ENCODE data around the gene DMD. TPM values are rescaled to one million over a fixed set of nuclear protein-coding genes. Genes with fewer than 3 reads are reported as not detected.

Gene DMD
- total and polyA plus RNA-seq, 4 experiments from 2014 or later, result 0.18 to 0.55 (median 0.19) TPM; not detected in 1

DNA sequence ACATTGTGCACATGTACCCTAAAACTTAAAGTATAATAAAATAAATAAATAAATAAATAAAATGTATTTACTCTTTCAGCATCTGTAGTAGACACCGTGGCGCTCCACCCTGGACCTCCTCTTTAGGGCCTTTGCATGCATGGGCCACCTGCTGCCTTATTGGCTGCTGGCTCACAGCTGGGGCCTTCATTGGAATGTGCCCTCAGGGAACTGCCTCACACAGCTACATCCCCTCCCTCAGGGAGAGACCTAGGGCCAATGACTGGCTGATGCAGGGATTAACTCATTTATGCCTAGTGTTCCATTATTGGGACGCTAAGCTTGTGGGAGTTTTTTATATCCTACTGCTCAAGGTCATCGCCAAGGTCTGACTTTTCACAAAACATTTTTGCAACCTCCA lies 1836.6 kb downstream of the DMD start:
- H3K27me3 ChIP-seq (ENCODE audit: insufficient read depth, low read length), result no peaks in the 10 kb centered on the region
- intact Hi-C loops (cut with micrococcal nuclease), result no loop called here
- Mint-ChIP-seq H3K27ac (no peak overlapping the region), H3K36me3 (no peaks in the 10 kb centered on the region), H3K4me3 (no peak overlapping the region), H3K4me1 (no peaks in the 10 kb centered on the region), H3K9me3 (peaks cover 0 to 12% (median 3%) of the 10 kb centered on the region in 8 donors), H3K27me3 (no peaks in the 10 kb centered on the region)
- ChIA-PET CTCF (ENCODE audit: partially characterized antibody) (no interaction called here), POLR2A (ENCODE audit: partially characterized antibody) (no interaction called here)
- DNase-seq, result no peak
- no peaks in the 10 kb centered on the region for H3K9me3 ChIP-seq (ENCODE audit: control insufficient read depth in 1 of 2, low read length in 2 of 2)
- no peaks in the 10 kb centered on the region for H3K4me1 ChIP-seq (ENCODE audit: insufficient read depth, low read length)
- H3K4me3 ChIP-seq (ENCODE audit: low read length in 2 of 2), result no peak overlapping the region
- H3K36me3 ChIP-seq (ENCODE audit: insufficient read depth, low read length), result no peaks in the 10 kb centered on the region
- H3K27ac ChIP-seq (ENCODE audit: low read depth, low read length), result no peak overlapping the region

DNA sequence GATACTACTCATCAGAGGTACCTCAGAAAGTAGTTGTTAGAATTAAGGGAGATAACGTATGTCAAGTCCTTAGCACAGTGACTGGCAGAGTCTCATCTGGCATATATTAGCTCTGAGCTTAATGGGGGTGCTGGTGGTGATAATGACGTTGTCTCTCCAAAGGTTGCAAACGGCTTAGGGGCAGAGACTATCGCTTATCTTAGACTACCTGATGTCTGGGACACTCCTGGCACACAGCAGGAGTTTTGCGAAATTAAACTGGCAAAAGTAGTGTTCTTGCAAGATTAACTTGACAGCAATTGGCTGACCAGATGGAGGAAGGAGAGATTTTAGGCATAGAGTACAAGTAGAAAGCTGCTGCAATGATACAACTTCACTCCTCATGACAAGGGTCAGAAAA lies 1839.4 kb downstream of the DMD start:
- Mint-ChIP-seq H3K9me3 (peaks cover 0 to 10% (median 3%) of the 10 kb centered on the region in 8 donors), H3K36me3 (no peaks in the 10 kb centered on the region), H3K27ac (no peak overlapping the region), H3K27me3 (no peaks in the 10 kb centered on the region), H3K4me3 (no peak overlapping the region), H3K4me1 (no peaks in the 10 kb centered on the region)
- Histone ChIP-seq H3K36me3 (ENCODE audit: insufficient read depth, low read length) (no peaks in the 10 kb centered on the region), H3K27me3 (ENCODE audit: insufficient read depth, low read length) (no peaks in the 10 kb centered on the region), H3K4me3 (ENCODE audit: low read length in 2 of 2) (no peak overlapping the region), H3K27ac (ENCODE audit: low read depth, low read length) (no peak overlapping the region), H3K9me3 (ENCODE audit: control insufficient read depth in 1 of 2, low read length in 2 of 2) (no peaks in the 10 kb centered on the region), H3K4me1 (ENCODE audit: insufficient read depth, low read length) (no peaks in the 10 kb centered on the region)
- ChIA-PET CTCF (ENCODE audit: partially characterized antibody) (no interaction called here), POLR2A (ENCODE audit: partially characterized antibody) (no interaction called here)
- no peak for DNase-seq
- intact Hi-C loops (cut with micrococcal nuclease), result no loop called here

DNA sequence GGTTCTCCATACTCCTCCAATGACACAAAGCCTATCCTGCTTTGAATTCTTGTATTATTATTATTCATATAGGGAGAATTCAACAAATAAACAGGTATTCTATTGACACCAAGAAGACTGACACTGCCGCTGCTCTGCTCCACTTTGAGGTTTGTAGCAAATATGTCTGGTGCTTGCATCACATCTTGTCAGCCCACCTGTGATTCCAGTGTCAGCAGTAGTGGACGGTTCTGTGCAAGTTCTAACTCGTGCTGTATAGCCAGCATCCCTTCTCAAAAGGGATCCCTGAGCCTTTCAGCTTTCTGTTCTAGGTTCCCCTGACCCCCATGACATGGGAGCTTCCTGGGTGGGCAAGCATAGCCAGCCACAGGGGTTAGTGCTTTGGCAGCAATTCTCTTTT lies 1843.5 kb downstream of the DMD start:
- intact Hi-C loops (cut with micrococcal nuclease), result no loop called here

DNA sequence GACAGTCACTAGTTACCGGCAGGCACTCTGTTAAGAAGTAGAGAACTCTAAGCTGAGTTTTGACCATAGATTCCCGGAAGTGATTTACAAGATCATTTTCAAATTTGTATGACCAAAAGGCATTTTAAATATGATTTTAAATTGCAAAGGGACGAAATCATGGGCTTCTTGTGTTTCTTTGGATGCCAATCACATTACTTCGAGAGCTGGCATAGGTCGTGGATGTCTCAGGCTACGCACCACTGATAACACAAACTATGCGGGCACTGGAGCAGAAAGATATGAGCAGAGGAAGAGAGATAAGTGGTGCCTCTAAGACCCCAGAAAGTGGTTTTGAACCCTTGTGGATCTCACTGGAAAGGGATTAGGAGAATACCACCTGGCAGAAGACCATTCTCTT lies 1845.3 kb downstream of the DMD start:
- H3K4me3 Mint-ChIP-seq, result no peak overlapping the region
- no peaks in the 10 kb centered on the region for H3K4me1 ChIP-seq (ENCODE audit: insufficient read depth, low read length)
- no peaks in the 10 kb centered on the region for H3K36me3 Mint-ChIP-seq
- no peaks in the 10 kb centered on the region for H3K36me3 ChIP-seq (ENCODE audit: insufficient read depth, low read length)
- no peaks in the 10 kb centered on the region for H3K27me3 ChIP-seq (ENCODE audit: insufficient read depth, low read length)
- no peak overlapping the region for H3K4me3 ChIP-seq (ENCODE audit: low read length in 2 of 2)
- no peak overlapping the region for H3K27ac ChIP-seq (ENCODE audit: low read depth, low read length)
- peaks cover 0 to 10% (median 2%) of the 10 kb centered on the region in 8 donors for H3K9me3 Mint-ChIP-seq
- no peaks in the 10 kb centered on the region for H3K9me3 ChIP-seq (ENCODE audit: control insufficient read depth in 1 of 2, low read length in 2 of 2)
- no peak for DNase-seq
- H3K27ac Mint-ChIP-seq, result no peak overlapping the region
- intact Hi-C loops (cut with micrococcal nuclease), result no loop called here
- no peaks in the 10 kb centered on the region for H3K27me3 Mint-ChIP-seq
- no peaks in the 10 kb centered on the region for H3K4me1 Mint-ChIP-seq
- ChIA-PET POLR2A (ENCODE audit: partially characterized antibody) (no interaction called here), CTCF (ENCODE audit: partially characterized antibody) (no interaction called here)

More for the DNA sequence above, 1843.5 kb downstream of the DMD start:
- Mint-ChIP-seq H3K4me1 (no peaks in the 10 kb centered on the region), H3K4me3 (no peak overlapping the region), H3K36me3 (no peaks in the 10 kb centered on the region), H3K27me3 (no peaks in the 10 kb centered on the region), H3K9me3 (peaks cover 0 to 10% (median 3%) of the 10 kb centered on the region in 8 donors), H3K27ac (no peak overlapping the region)
- no peaks in the 10 kb centered on the region for H3K9me3 ChIP-seq (ENCODE audit: control insufficient read depth in 1 of 2, low read length in 2 of 2)
- ChIA-PET POLR2A (ENCODE audit: partially characterized antibody) (no interaction called here), CTCF (ENCODE audit: partially characterized antibody) (no interaction called here)
- no peaks in the 10 kb centered on the region for H3K4me1 ChIP-seq (ENCODE audit: insufficient read depth, low read length)
- no peaks in the 10 kb centered on the region for H3K27me3 ChIP-seq (ENCODE audit: insufficient read depth, low read length)
- no peak for DNase-seq
- H3K36me3 ChIP-seq (ENCODE audit: insufficient read depth, low read length), result no peaks in the 10 kb centered on the region
- no peak overlapping the region for H3K27ac ChIP-seq (ENCODE audit: low read depth, low read length)
- H3K4me3 ChIP-seq (ENCODE audit: low read length in 2 of 2), result no peak overlapping the region

- ChIA-PET POLR2A (ENCODE audit: partially characterized antibody) (no interaction called here), CTCF (ENCODE audit: partially characterized antibody) (no interaction called here)
- H3K4me1 ChIP-seq (ENCODE audit: insufficient read depth, low read length), result no peaks in the 10 kb centered on the region
- H3K4me3 ChIP-seq (ENCODE audit: low read length in 2 of 2), result no peak overlapping the region
- H3K36me3 Mint-ChIP-seq, result no peaks in the 10 kb centered on the region
- DNase-seq, result no peak
- H3K27me3 ChIP-seq (ENCODE audit: insufficient read depth, low read length), result no peaks in the 10 kb centered on the region
- intact Hi-C loops (cut with micrococcal nuclease), result no loop called here
- peaks cover 0 to 2% of the 10 kb centered on the region in 2 donors for H3K27me3 Mint-ChIP-seq
- H3K9me3 Mint-ChIP-seq, result peaks cover 0 to 2% (median 0%) of the 10 kb centered on the region in 8 donors
- H3K36me3 ChIP-seq (ENCODE audit: insufficient read depth, low read length), result no peaks in the 10 kb centered on the region
- H3K9me3 ChIP-seq (ENCODE audit: control insufficient read depth in 1 of 2, low read length in 2 of 2), result no peaks in the 10 kb centered on the region
- H3K27ac Mint-ChIP-seq, result peak overlapping the region in 1 of 7 donors; percentile 11
- H3K4me1 Mint-ChIP-seq, result no peaks in the 10 kb centered on the region
- H3K4me3 Mint-ChIP-seq, result no peak overlapping the region
- no peak overlapping the region for H3K27ac ChIP-seq (ENCODE audit: low read depth, low read length)
Observed at GRCh38 chrX:31356275-31357212, 1854.8 kb downstream of the DMD start.

DNA sequence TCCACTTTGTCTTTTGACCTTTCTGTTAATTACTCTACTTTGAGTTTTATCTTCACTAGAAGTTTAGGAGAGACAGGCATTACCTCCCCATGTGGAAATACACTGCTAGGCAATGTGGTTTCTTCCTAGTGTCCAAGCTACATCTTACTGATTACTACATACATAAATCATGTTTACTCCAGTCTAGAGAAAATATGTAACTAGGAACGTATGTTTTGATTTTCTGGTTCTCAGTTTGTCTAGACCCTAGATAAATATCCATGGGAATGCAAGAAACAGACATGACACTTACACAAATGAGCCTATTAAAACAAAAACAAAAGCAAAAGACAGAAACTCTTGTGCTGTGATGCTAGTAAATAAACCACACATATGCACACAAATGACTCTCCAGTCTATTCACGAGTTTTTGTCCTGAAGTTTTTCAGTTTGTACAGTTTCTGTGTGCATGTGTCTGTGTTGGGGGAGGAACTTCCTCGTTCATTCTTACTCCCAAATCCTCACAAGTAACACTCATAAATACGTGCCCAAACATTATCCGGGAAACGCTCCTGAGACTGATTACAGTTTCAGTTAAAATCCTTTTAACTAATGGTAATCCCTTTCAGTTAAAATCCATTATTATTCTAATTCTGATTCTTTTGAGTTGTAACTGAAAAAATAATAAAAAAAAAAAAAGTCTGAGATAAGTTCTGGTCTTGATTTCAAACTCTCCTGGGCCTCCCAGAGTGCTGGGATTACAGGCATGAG lies 1856.0 kb downstream of the DMD start:
- H3K4me3 ChIP-seq (ENCODE audit: low read length in 2 of 2), result no peak overlapping the region
- Mint-ChIP-seq H3K27me3 (peaks cover 0 to 2% of the 10 kb centered on the region in 2 donors), H3K4me1 (no peaks in the 10 kb centered on the region), H3K4me3 (no peak overlapping the region), H3K27ac (no peak overlapping the region), H3K9me3 (no peaks in the 10 kb centered on the region), H3K36me3 (no peaks in the 10 kb centered on the region)
- H3K27ac ChIP-seq (ENCODE audit: low read depth, low read length), result no peak overlapping the region
- H3K27me3 ChIP-seq (ENCODE audit: insufficient read depth, low read length), result no peaks in the 10 kb centered on the region
- no peak for DNase-seq
- no peaks in the 10 kb centered on the region for H3K36me3 ChIP-seq (ENCODE audit: insufficient read depth, low read length)
- CTCF ChIA-PET (ENCODE audit: partially characterized antibody), result no interaction called here
- H3K4me1 ChIP-seq (ENCODE audit: insufficient read depth, low read length), result no peaks in the 10 kb centered on the region
- POLR2A ChIA-PET (ENCODE audit: partially characterized antibody), result no interaction called here
- intact Hi-C loops (cut with micrococcal nuclease), result no loop called here
- H3K9me3 ChIP-seq (ENCODE audit: control insufficient read depth in 1 of 2, low read length in 2 of 2), result no peaks in the 10 kb centered on the region

DNA sequence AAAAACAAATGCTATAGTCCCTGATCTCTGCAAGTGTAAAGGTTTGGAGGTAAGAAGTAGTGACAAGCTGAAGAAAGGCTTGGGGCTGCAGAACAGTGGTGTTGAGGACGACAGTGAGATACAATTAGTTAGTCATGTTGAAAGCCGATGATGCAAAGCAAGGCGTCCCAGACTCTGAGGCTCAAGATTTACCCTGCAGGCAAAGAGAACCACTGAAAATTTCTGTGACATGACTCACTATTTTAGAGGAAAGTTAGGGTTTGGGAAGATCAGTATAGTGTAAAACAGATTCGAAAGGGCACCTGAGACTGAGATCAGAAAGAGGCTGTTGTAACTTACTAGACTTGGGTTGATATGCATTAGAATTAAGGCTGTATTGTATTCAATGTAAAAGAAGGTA lies 1858.3 kb downstream of the DMD start:
- H3K4me3 ChIP-seq (ENCODE audit: low read length in 2 of 2), result no peak overlapping the region
- ChIA-PET CTCF (ENCODE audit: partially characterized antibody) (no interaction called here), POLR2A (ENCODE audit: partially characterized antibody) (no interaction called here)
- Mint-ChIP-seq H3K9me3 (no peaks in the 10 kb centered on the region), H3K36me3 (no peaks in the 10 kb centered on the region), H3K27me3 (peaks cover 0 to 2% of the 10 kb centered on the region in 2 donors), H3K27ac (no peak overlapping the region), H3K4me3 (no peak overlapping the region), H3K4me1 (no peaks in the 10 kb centered on the region)
- intact Hi-C loops (cut with micrococcal nuclease), result no loop called here
- no peaks in the 10 kb centered on the region for H3K4me1 ChIP-seq (ENCODE audit: insufficient read depth, low read length)
- no peak for DNase-seq
- H3K27ac ChIP-seq (ENCODE audit: low read depth, low read length), result no peak overlapping the region
- no peaks in the 10 kb centered on the region for H3K9me3 ChIP-seq (ENCODE audit: control insufficient read depth in 1 of 2, low read length in 2 of 2)
- no peaks in the 10 kb centered on the region for H3K27me3 ChIP-seq (ENCODE audit: insufficient read depth, low read length)
- H3K36me3 ChIP-seq (ENCODE audit: insufficient read depth, low read length), result no peaks in the 10 kb centered on the region
